K562 (cell line): Measurements from ENCODE around the gene IGF2BP3. TPM values are rescaled to one million over a fixed set of nuclear protein-coding genes. Genes with fewer than 3 reads are reported as not detected.

Experiments used
- REST ChIP-seq, 2 experiments: fragments of 450-650 bp; formaldehyde crosslinking in 1 of 2; IDR thresholded peaks; 2 replicates each; pipeline versions ENCODE4 v1.4.0 to v1.6.1; 2014 to 2020; ENCODE audit warnings: mild to moderate bottlenecking in 2 of 2, borderline replicate concordance in 1 of 2, low read depth in 1 of 2
- RFX1 ChIP-seq: fragments of 450-650 bp; IDR thresholded peaks from 2 replicates; pipeline ENCODE4 v1.6.1; 2016; ENCODE audit warnings: mild to moderate bottlenecking, moderate library complexity
- polyA plus RNA-seq, 8 experiments: library from polyadenylated mRNA; depleted of rRNA in 4 of 8; stranded (reverse) in 5 of 8; unstranded in 3 of 8; fragments of >200 nt; fragmentation: Nextera tagmentation in 2 of 8; fragmentation: Illumina TruSeq in 1 of 8; extraction: Ambion mirVana in 2 of 8; extraction: Trizol in 1 of 8; gene quantifications; 2 replicates each; pipeline versions ENCODE4 v1.2.1 to v1.2.3, GENCODE V29; 2011 to 2014; ENCODE audit warnings: inconsistent platforms in 1 of 8, missing spikeins in 1 of 8
- total RNA-seq, 7 experiments: library from RNA; depleted of rRNA in 6 of 7; stranded (reverse); fragments of >200 nt in 6 of 7; fragmentation: Illumina TruSeq in 2 of 7; extraction: Trizol in 2 of 7; gene quantifications; 2 replicates each; pipeline versions ENCODE4 v1.2.1 to v1.2.3, GENCODE V29; 2011 to 2021; ENCODE audit warnings: low replicate concordance in 1 of 7

The IGF2BP3 gene
- total and polyA plus RNA-seq, 9 of the 15 experiments (the other 6 are each of a cell fraction or from before 2014, with no cell fraction given), result 8.4 to 88.1 (median 61.2) TPM

GRCh38 chr7:23369100-23369499, 101.2 kb downstream of the IGF2BP3 start (continued):
- TF ChIP-seq REST (IDR thresholded peaks at IDR 0.05; ENCODE audit: borderline replicate concordance) (peak; percentile 27; the same call in 1 of the 2 replicates), REST (CRISPR knock-in tag; IDR thresholded peaks at IDR 0.05; ENCODE audit: low read depth) (no peak), RFX1 (peak; percentile 36; the same call in 1 of the 2 replicates)
